Colonic mucosa (tissue), 4 donors: ENCODE measurements around the gene CALML4. TPM values are rescaled to one million over a fixed set of nuclear protein-coding genes. Genes with fewer than 3 reads are reported as not detected.
A peak's percentile ranks its signal among the peaks of the same experiment; 100 is the strongest.

Source experiments
- DNase-seq: peaks from one replicate; pipeline ENCODE4 v3.0.0-alpha.2; 2020
- H3K27ac ChIP-seq: fragments of 200-600 bp; one replicate; pipeline ENCODE4 v1.8.0; 2021
- H3K27me3 ChIP-seq: fragments of 200-600 bp; one replicate; pipeline ENCODE4 v1.8.0; 2021
- H3K36me3 ChIP-seq: fragments of 200-600 bp; one replicate; pipeline ENCODE4 v1.8.0; 2021
- H3K4me1 ChIP-seq: fragments of 200-600 bp; one replicate; pipeline ENCODE4 v1.8.0; 2021; ENCODE audit warnings: mild to moderate bottlenecking
- H3K4me3 ChIP-seq: fragments of 200-600 bp; one replicate; pipeline ENCODE4 v1.8.0; 2021
- H3K9ac ChIP-seq, 2 donors: one replicate each; pipeline ENCODE4 v1.7.0; 2013; ENCODE audit warnings: control low read depth in 2 of 2, low read depth in 2 of 2, low read length in 2 of 2
- H3K9me3 ChIP-seq: fragments of 200-600 bp; one replicate; pipeline ENCODE4 v1.8.0; 2021
- CTCF ChIP-seq: fragments of 200-600 bp; IDR thresholded peaks from one replicate; pipeline ENCODE4 v1.8.0; 2022; ENCODE audit warnings: antibody characterized with exemption, mild to moderate bottlenecking
- intact Hi-C: fragments of 100-400 bp; cut with DNase I; formaldehyde crosslinking; loops from one replicate; pipeline ENCODE4 v1.14.1; 2022
- total RNA-seq, 2 donors: library from RNA; stranded (reverse); fragmentation: NEBNext Ultra II Directional in 1 of 2; extraction: Animal tissue kit (Norgen Biotek cat#: 25700) in 1 of 2; gene quantifications; one replicate each; pipeline ENCODE4 v1.2.1, GENCODE V29; 2021
- donor health status: healthy.
- donor health status: DM: no; HTN: no; CAD: no.
- donor health status: DM: no; HTN: no; CAD: no.

The CALML4 gene
- total RNA-seq, 2 donors from 2014 or later: 111 to 126 TPM

DNA sequence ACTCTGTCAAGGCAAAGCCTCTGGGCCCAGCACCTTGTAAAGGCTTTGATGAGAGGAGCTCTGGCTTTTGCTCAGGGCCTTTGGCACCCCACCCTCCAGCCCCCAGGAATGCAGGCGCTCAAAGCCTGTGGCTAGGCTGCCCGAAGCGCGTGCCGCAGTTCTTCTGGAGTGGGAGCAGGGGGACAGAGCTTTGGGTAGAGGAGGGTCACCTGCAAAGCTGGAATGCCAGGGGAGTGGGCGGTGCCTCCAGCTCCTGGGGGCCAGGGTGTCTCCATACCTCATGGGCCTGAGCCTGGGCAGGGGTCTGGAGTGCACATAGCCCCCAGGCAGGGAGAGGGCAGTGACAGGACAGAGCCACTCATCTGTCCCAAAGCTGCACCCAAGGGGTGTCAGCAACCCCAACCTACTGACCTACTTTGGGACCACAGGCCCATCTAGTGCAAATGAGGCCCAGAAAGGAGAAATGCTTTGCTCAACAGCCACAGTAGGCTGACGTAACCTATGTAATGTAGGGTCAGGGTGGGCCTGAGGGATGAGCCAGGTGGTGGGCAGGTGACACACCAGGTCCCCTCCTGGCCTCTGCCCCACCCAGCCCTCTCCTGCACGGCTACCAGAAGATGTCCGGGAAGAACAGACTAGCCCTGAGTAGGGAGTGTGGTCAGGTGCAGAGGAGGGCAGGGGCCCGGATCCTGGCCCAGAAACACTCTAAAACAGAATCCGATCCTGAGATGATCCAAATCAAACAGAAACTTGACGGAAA is 2.2 kb upstream of the CALML4 start:
- intact Hi-C loops: no loop called here
- peak overlapping the region; percentile 96 for H3K27ac ChIP-seq
- H3K36me3 ChIP-seq: no peaks in the 10 kb centered on the region
- H3K9me3 ChIP-seq: no peaks in the 10 kb centered on the region
- TF ChIP-seq CTCF: no peak
- H3K27me3 ChIP-seq: no peaks in the 10 kb centered on the region
- H3K4me3 ChIP-seq: no peak overlapping the region
- DNase-seq: no peak
- peaks cover 12% of the 10 kb centered on the region for H3K4me1 ChIP-seq
- no peak overlapping the region for H3K9ac ChIP-seq

- no peak for TF ChIP-seq CTCF
- Histone ChIP-seq H3K9me3 (no peaks in the 10 kb centered on the region), H3K27me3 (no peaks in the 10 kb centered on the region), H3K9ac (peak overlapping the region in 1 of 2 donors; percentile 95), H3K4me1 (peaks cover 12% of the 10 kb centered on the region), H3K27ac (peak overlapping the region; percentile 96), H3K4me3 (no peak overlapping the region), H3K36me3 (no peaks in the 10 kb centered on the region)
- intact Hi-C loops: no loop called here
- DNase-seq: no peak
Measured at GRCh38 chr15:68206711-68207151, 1.6 kb upstream of the CALML4 start.

DNA sequence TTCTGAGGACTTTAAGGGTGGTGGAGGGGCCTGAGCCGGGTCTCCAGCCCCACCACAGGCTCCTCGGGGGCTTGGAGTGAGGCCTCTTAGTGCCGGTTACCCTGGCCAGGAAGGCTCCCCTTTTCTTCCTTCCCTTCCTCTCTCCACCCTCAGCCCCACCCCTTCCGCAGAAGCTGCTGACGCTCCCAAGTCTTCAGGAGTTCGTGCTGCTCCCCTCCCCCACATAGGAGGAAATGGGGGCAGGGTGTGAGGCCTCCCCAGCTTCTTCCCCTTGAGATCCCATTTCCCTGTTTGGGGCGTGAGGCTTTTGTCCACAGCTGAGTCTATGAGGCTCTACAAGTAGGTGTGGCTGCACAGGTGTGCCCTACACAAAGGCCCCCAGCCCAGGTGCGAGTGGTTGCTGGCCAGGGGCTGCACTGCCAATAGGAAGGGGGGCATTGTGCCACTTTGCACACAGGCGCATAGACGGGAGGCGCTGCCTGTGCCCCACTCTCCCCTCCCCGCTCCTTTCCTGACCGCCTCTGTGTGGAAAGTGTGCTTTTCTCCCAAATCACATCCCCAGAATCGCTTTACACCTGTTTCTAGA is 915 bp upstream of the CALML4 start:
- peaks cover 15% of the 10 kb centered on the region for H3K4me1 ChIP-seq
- H3K36me3 ChIP-seq: no peaks in the 10 kb centered on the region
- intact Hi-C loops: no loop called here
- peak overlapping the region; percentile 36 for H3K4me3 ChIP-seq
- no peak for TF ChIP-seq CTCF
- peak overlapping the region; percentile 96 for H3K27ac ChIP-seq
- peak overlapping the region; percentile 64 to 95 for H3K9ac ChIP-seq
- H3K9me3 ChIP-seq: no peaks in the 10 kb centered on the region
- peak; percentile 95 for DNase-seq
- H3K27me3 ChIP-seq: no peaks in the 10 kb centered on the region

DNA sequence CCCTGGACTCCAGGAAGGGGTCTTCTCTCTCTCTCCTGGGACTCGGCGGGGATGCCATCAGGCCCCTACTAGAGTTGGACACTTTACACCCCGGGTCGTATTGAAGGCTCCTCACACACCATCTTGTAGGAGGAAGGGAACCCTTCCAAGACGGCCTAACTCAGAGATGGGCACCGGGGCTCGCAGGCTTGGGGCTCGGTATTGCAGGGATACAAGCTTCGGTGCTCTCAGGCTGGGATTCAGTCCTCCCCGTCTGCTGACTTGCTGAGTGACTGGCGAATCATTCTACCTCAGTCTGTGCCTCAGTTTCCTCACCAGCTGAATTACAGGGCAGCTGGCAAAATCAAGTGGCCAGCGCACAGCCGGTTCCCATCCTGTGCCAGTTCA is 419 bp upstream of the CALML4 start:
- TF ChIP-seq CTCF: no peak
- peak overlapping the region; percentile 64 to 95 for H3K9ac ChIP-seq
- H3K4me3 ChIP-seq: peak overlapping the region; percentile 36
- DNase-seq: no peak
- peaks cover 15% of the 10 kb centered on the region for H3K4me1 ChIP-seq
- H3K27me3 ChIP-seq: no peaks in the 10 kb centered on the region
- no peaks in the 10 kb centered on the region for H3K9me3 ChIP-seq
- intact Hi-C loops: no loop called here
- H3K27ac ChIP-seq: peak overlapping the region; percentile 96
- H3K36me3 ChIP-seq: no peaks in the 10 kb centered on the region

DNA sequence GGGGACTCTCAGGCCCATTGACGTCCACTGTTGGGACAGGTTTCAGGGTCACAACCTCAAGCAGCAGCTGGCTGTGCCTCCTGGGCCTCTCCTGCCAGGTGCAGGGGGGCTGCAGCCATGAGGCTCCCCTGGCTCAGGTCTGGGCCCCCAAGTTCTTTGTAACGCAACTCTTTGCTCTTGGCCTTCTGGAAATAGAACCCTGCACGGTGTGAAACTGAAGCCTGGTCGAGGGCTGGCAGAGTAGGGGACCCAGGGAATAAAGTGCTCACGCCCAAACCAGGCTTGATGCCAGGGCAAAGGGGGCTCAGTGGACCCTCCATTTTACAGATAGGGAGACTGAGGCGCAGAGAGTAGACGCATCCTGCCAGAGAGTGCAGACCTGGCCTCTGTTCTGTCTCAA is 771 bp downstream of the CALML4 start:
- intact Hi-C loops: no loop called here
- Histone ChIP-seq H3K4me1 (peaks cover 16% of the 10 kb centered on the region), H3K4me3 (peak overlapping the region; percentile 36), H3K27me3 (no peaks in the 10 kb centered on the region), H3K9me3 (no peaks in the 10 kb centered on the region), H3K36me3 (no peaks in the 10 kb centered on the region), H3K27ac (peak overlapping the region; percentile 96), H3K9ac (peak overlapping the region; percentile 64 to 95)
- DNase-seq: no peak
- no peak for TF ChIP-seq CTCF
